WTC11 (cell line): Measurements from ENCODE around the gene TPK1.

Experiments
- ATF1 ChIP-seq: sonication (generic); formaldehyde crosslinking; IDR thresholded peaks from 2 replicates; pipeline ENCODE4 v1.8.1; 2023; ENCODE audit warnings: mild to moderate bottlenecking, moderate library complexity, missing genetic modification reagents
- CBFB ChIP-seq: sonication (generic); formaldehyde crosslinking; IDR thresholded peaks from 2 replicates; pipeline ENCODE4 v1.8.1; 2022; ENCODE audit warnings: mild to moderate bottlenecking, low read depth, missing genetic modification reagents
- CTCF ChIP-seq: fragments of 200-600 bp; IDR thresholded peaks from 2 replicates; pipeline ENCODE4 v1.8.0; 2022; ENCODE audit warnings: antibody characterized with exemption
- FOXP1 ChIP-seq: sonication (generic); formaldehyde crosslinking; IDR thresholded peaks from 2 replicates; pipeline ENCODE4 v1.8.0; 2022; ENCODE audit warnings: missing genetic modification reagents, mild to moderate bottlenecking, moderate library complexity, borderline replicate concordance
- IRF2 ChIP-seq: sonication (generic); formaldehyde crosslinking; IDR thresholded peaks from 2 replicates; pipeline ENCODE4 v1.8.0; 2022; ENCODE audit warnings: low read depth, missing genetic modification reagents, borderline replicate concordance
- RELA ChIP-seq: sonication (generic); formaldehyde crosslinking; IDR thresholded peaks from 2 replicates; pipeline ENCODE4 v1.8.1; 2022; ENCODE audit warnings: missing genetic modification reagents, mild to moderate bottlenecking, borderline replicate concordance
- SP1 ChIP-seq: sonication (generic); formaldehyde crosslinking; conservative IDR thresholded peaks from 2 replicates; pipeline ENCODE4 v1.8.1; 2022; ENCODE audit warnings: missing genetic modification reagents
- TP53 ChIP-seq: sonication (generic); formaldehyde crosslinking; IDR thresholded peaks from 2 replicates; pipeline ENCODE4 v1.8.1; 2023; ENCODE audit warnings: mild to moderate bottlenecking, missing genetic modification reagents
- USF1 ChIP-seq: sonication (generic); formaldehyde crosslinking; IDR thresholded peaks from 2 replicates; pipeline ENCODE4 v1.8.0; 2022; ENCODE audit warnings: mild to moderate bottlenecking, missing genetic modification reagents
- ZNF317 ChIP-seq: sonication (generic); formaldehyde crosslinking; IDR thresholded peaks from 2 replicates; pipeline ENCODE4 v1.8.1; 2023; ENCODE audit warnings: low read depth, mild to moderate bottlenecking, moderate library complexity, missing genetic modification reagents, borderline replicate concordance
- ZNF423 ChIP-seq: fragments of 250-450 bp; sonication (Bioruptor Pico); IDR thresholded peaks from 2 replicates; pipeline ENCODE4 v2.1.2; 2022; ENCODE audit warnings: mild to moderate bottlenecking, moderate library complexity

- TF ChIP-seq CTCF (no peak), TP53 (CRISPR knock-in tag) (no peak), CBFB (CRISPR knock-in tag) (no peak), IRF2 (no peak), ATF1 (CRISPR knock-in tag) (no peak), FOXP1 (no peak), RELA (no peak), ZNF317 (CRISPR knock-in tag) (no peak), SP1 (no peak), USF1 (CRISPR knock-in tag) (no peak), ZNF423 (CRISPR knock-in tag) (no peak)
Measured at GRCh38 chr7:144848078-144848477, 12.2 kb upstream of the TPK1 start.
